ENCODE results near the gene FAIM2. TPM values are rescaled to one million over a fixed set of nuclear protein-coding genes. Genes with fewer than 3 reads are reported as not detected.

Gene FAIM2
- total and polyA plus RNA-seq, 10 of the 15 experiments (the other 5 are each of a cell fraction or from before 2014, with no cell fraction given): not detected

GRCh38 chr12:49872781-49873181, 30.9 kb downstream of the FAIM2 start:
- no peak overlapping the region for H3K27ac ChIP-seq (ENCODE audit: control insufficient read depth, insufficient read depth)
- H3K9ac ChIP-seq (ENCODE audit: control insufficient read depth, insufficient read depth, low read length): no peak overlapping the region
- CTCF ChIA-PET: no interaction called here
- FAIRE-seq (no peak), DNase-seq (ENCODE audit: low read depth, low spot score) (no peak), ATAC-seq (no peak)
- no peaks in the 10 kb centered on the region for H3K36me3 ChIP-seq (ENCODE audit: control insufficient read depth in 2 of 2, insufficient read depth in 2 of 2, low read length in 1 of 2)
- SMC1A ChIA-PET (ENCODE audit: uncharacterized antibody, unreplicated experiment): no interaction called here
- BruUV-seq (replicated peaks): no TSS peak
- no peaks in the 10 kb centered on the region for H3K79me2 ChIP-seq (ENCODE audit: control insufficient read depth, insufficient read depth, low read length)
- intact Hi-C loops (cut with micrococcal nuclease; ENCODE audit: unreplicated experiment) (no loop called here), in situ Hi-C loops (cut with MboI) (no loop called here)
- 0 out of 2 replicates have a peak, but pooled peaks cover under 1% of the 10 kb centered on the region for H4K20me1 ChIP-seq (ENCODE audit: control insufficient read depth, insufficient read depth)
- no peaks in the 10 kb centered on the region for H3K9me3 ChIP-seq (replicated peaks; ENCODE audit: control insufficient read depth, insufficient read depth, low read length)
- no peak overlapping the region for H3K4me2 ChIP-seq (ENCODE audit: control insufficient read depth, insufficient read depth)
- no peaks in the 10 kb centered on the region; a peak in 2 of 4 replicates for H3K27me3 ChIP-seq (replicated peaks in 1 of 2; ENCODE audit: control insufficient read depth in 2 of 2, insufficient read depth in 2 of 2, low read length in 1 of 2)
- POLR2A ChIA-PET: no interaction called here
- RAD21 ChIA-PET (ENCODE audit: unreplicated experiment): no interaction called here
- WGBS (ENCODE audit: insufficient coverage, insufficient replicate concordance, low lambda C conversion rate, missing lambda C conversion rate): 26% methylated on average over 6 of the region's 6 CpGs
- TF ChIP-seq SREBF1 (IDR thresholded peaks at IDR 0.05; ENCODE audit: low read length) (no peak), IKZF1 (conservative IDR thresholded peaks at IDR 0.05) (no peak), CEBPB (IDR thresholded peaks at IDR 0.05; ENCODE audit: borderline replicate concordance in 1 of 2, low read depth in 2 of 2, low read length in 2 of 2) (no peak), SUPT20H (IDR thresholded peaks at IDR 0.05; ENCODE audit: borderline replicate concordance, control insufficient read depth, low read depth, low read length) (no peak), HDAC2 (IDR thresholded peaks at IDR 0.05) (no peak), CBFB (IDR thresholded peaks at IDR 0.05; ENCODE audit: low read depth) (no peak), SUZ12 (IDR thresholded peaks at IDR 0.05; ENCODE audit: unreplicated experiment) (no peak), RBBP5 (conservative IDR thresholded peaks at IDR 0.05) (no peak), RAD21 (IDR thresholded peaks at IDR 0.05; ENCODE audit: insufficient read depth, low read depth, low read length) (no peak), JUND (IDR thresholded peaks at IDR 0.05; ENCODE audit: low read depth, low read length) (no peak), CBX5 (IDR thresholded peaks at IDR 0.05; ENCODE audit: low read depth) (no peak), TCF12 (IDR thresholded peaks at IDR 0.05; ENCODE audit: low read depth, low read length) (no peak), ZZZ3 (IDR thresholded peaks at IDR 0.05; ENCODE audit: control insufficient read depth, insufficient read length, low read depth) (no peak), MTA2 (IDR thresholded peaks at IDR 0.05; ENCODE audit: low read depth) (no peak), CREB1 (IDR thresholded peaks at IDR 0.05; ENCODE audit: low read depth) (no peak)
- no peak overlapping the region for H2AFZ ChIP-seq (ENCODE audit: control insufficient read depth, low read depth, low read length)
- H3K4me1 ChIP-seq (ENCODE audit: control insufficient read depth, insufficient read depth, low read length): no peaks in the 10 kb centered on the region
- no peak overlapping the region for H3K4me3 ChIP-seq

All from GM12878 (cell line).